Endodermal cell (in vitro differentiated cells): ENCODE data around the gene TBXA2R. TPM values are rescaled to one million over a fixed set of nuclear protein-coding genes. Genes with fewer than 3 reads are reported as not detected.

Source experiments
- DNase-seq: peaks from one replicate; pipeline ENCODE4 v3.0.0-alpha.2; 2017
- H3K27ac ChIP-seq: 2 replicates; pipeline ENCODE4 v1.5.1; 2013; ENCODE audit warnings: mild to moderate bottlenecking, low read depth, low read length, moderate library complexity
- H3K27me3 ChIP-seq: 2 replicates; pipeline ENCODE4 v1.6.1; 2013; ENCODE audit warnings: mild to moderate bottlenecking, low read length, moderate library complexity; ENCODE audit not compliant: insufficient read depth, control insufficient read depth, poor library complexity, severe bottlenecking
- H3K36me3 ChIP-seq: 2 replicates; pipeline ENCODE4 v1.7.0; 2013; ENCODE audit warnings: mild to moderate bottlenecking, low read length, moderate library complexity; ENCODE audit not compliant: control insufficient read depth, insufficient read depth
- H3K4me1 ChIP-seq: one replicate; pipeline ENCODE4 v1.7.0; 2013; ENCODE audit warnings: low read length; ENCODE audit not compliant: control insufficient read depth, insufficient read depth
- H3K4me3 ChIP-seq: 2 replicates; pipeline ENCODE4 v1.5.1; 2013; ENCODE audit warnings: mild to moderate bottlenecking, low read length, moderate library complexity
- H3K9ac ChIP-seq: 2 replicates; pipeline ENCODE4 v1.6.1; 2013; ENCODE audit warnings: mild to moderate bottlenecking, low read length, moderate library complexity; ENCODE audit not compliant: poor library complexity, severe bottlenecking; ENCODE audit errors: extremely low read depth
- H3K9me3 ChIP-seq: 2 replicates; pipeline ENCODE4 v1.6.1; 2013; ENCODE audit warnings: mild to moderate bottlenecking, low read length, moderate library complexity; ENCODE audit not compliant: control insufficient read depth
- H3K27ac Mint-ChIP-seq: 2 replicates; pipeline ENCODE4 v1.8.0; 2020; ENCODE audit warnings: mixed read lengths
- H3K27me3 Mint-ChIP-seq: 2 replicates; pipeline ENCODE4 v1.8.0; 2021; ENCODE audit warnings: mild to moderate bottlenecking, mixed read lengths; ENCODE audit not compliant: insufficient read depth
- H3K36me3 Mint-ChIP-seq: 2 replicates; pipeline ENCODE4 v1.8.0; 2020; ENCODE audit warnings: low read depth, mixed read lengths
- H3K4me1 Mint-ChIP-seq: 2 replicates; pipeline ENCODE4 v1.8.0; 2020; ENCODE audit warnings: mixed read lengths
- H3K4me3 Mint-ChIP-seq: 2 replicates; pipeline ENCODE4 v1.8.0; 2020; ENCODE audit warnings: mild to moderate bottlenecking, moderate library complexity, mixed read lengths
- H3K9me3 Mint-ChIP-seq: 2 replicates; pipeline ENCODE4 v1.8.0; 2020; ENCODE audit warnings: mild to moderate bottlenecking, mixed read lengths
- CTCF ChIP-seq: fragments of 200-600 bp; sonication (generic); conservative IDR thresholded peaks from 2 replicates; pipeline ENCODE4 v1.5.0; 2021; ENCODE audit warnings: antibody characterized with exemption, mild to moderate bottlenecking
- WGBS, 2 experiments: methylation state at CpG; one replicate each; pipeline versions ENCODE4 v1.1.5 to v1.1.7; 2013; ENCODE audit warnings: missing lambda C conversion rate in 2 of 2, mixed read lengths in 1 of 2; ENCODE audit not compliant: insufficient coverage in 1 of 2, insufficient read length in 1 of 2; 5-methylcytosine and 5-hydroxymethylcytosine counted together
- total RNA-seq, 2 donors: library from RNA; stranded (reverse); fragmentation: NEBNext Ultra II Directional in 1 of 2; extraction: Animal tissue kit (Norgen Biotek cat#: 25700) in 1 of 2; gene quantifications; 2 replicates in 1 of 2; 3 replicates in 1 of 2; pipeline ENCODE4 v1.2.1, GENCODE V29; 2021

TBXA2R gene
- total RNA-seq, 2 donors from 2014 or later: 0.29 to 0.42 TPM

- TF ChIP-seq CTCF: no peak
- no peak overlapping the region for H3K27ac ChIP-seq
- H3K9me3 ChIP-seq: no peaks in the 10 kb centered on the region
- peaks cover 2% of the 10 kb centered on the region for H3K36me3 ChIP-seq
- no peak overlapping the region for H3K9ac ChIP-seq
- no peak for DNase-seq
- no peak overlapping the region for H3K27ac Mint-ChIP-seq
- H3K4me1 Mint-ChIP-seq: peaks cover 7% of the 10 kb centered on the region
- no peak overlapping the region for H3K4me3 ChIP-seq
- no peak overlapping the region for H3K4me3 Mint-ChIP-seq
- 77 to 88% methylated on average over 10 to 11 of the region's 11 CpGs for WGBS, 2 experiments
- H3K27me3 Mint-ChIP-seq: peaks cover 60% of the 10 kb centered on the region
- peaks cover 29% of the 10 kb centered on the region for H3K27me3 ChIP-seq
- no peaks in the 10 kb centered on the region for H3K4me1 ChIP-seq
- no peaks in the 10 kb centered on the region for H3K9me3 Mint-ChIP-seq
- peaks cover 2% of the 10 kb centered on the region for H3K36me3 Mint-ChIP-seq
Measured at GRCh38 chr19:3580156-3580934, 26.3 kb downstream of the TBXA2R start.

- no peak overlapping the region for H3K4me3 Mint-ChIP-seq
- peaks cover 10% of the 10 kb centered on the region for H3K4me1 Mint-ChIP-seq
- no peak overlapping the region for H3K4me3 ChIP-seq
- H3K9ac ChIP-seq: no peak overlapping the region
- H3K27ac ChIP-seq: no peak overlapping the region
- no peak overlapping the region for H3K27ac Mint-ChIP-seq
- H3K9me3 ChIP-seq: no peaks in the 10 kb centered on the region
- WGBS, 2 experiments: 81 to 95% methylated on average over 10 to 17 of the region's 17 CpGs
- H3K4me1 ChIP-seq: no peaks in the 10 kb centered on the region
- no peaks in the 10 kb centered on the region for H3K9me3 Mint-ChIP-seq
- DNase-seq: no peak
- no peak for TF ChIP-seq CTCF
- H3K27me3 Mint-ChIP-seq: peaks cover 42% of the 10 kb centered on the region
- peaks cover 12% of the 10 kb centered on the region for H3K36me3 Mint-ChIP-seq
- H3K27me3 ChIP-seq: peaks cover 10% of the 10 kb centered on the region
- H3K36me3 ChIP-seq: peaks cover 8% of the 10 kb centered on the region
Measured at GRCh38 chr19:3578390-3578789, 28.3 kb downstream of the TBXA2R start.

GRCh38 chr19:3577723-3578344 lies 28.8 kb downstream of the TBXA2R start:
- Histone ChIP-seq H3K4me1 (no peaks in the 10 kb centered on the region), H3K9ac (no peak overlapping the region), H3K9me3 (no peaks in the 10 kb centered on the region), H3K27ac (no peak overlapping the region), H3K36me3 (peaks cover 8% of the 10 kb centered on the region), H3K4me3 (no peak overlapping the region), H3K27me3 (peaks cover 8% of the 10 kb centered on the region)
- peaks cover 10% of the 10 kb centered on the region for H3K4me1 Mint-ChIP-seq
- 42 to 68% methylated on average over 33 to 60 of the region's 60 CpGs for WGBS, 2 experiments
- H3K27me3 Mint-ChIP-seq: peaks cover 37% of the 10 kb centered on the region
- peak overlapping the region; percentile 59 for H3K4me3 Mint-ChIP-seq
- peak; percentile 89 for DNase-seq
- peaks cover 12% of the 10 kb centered on the region for H3K36me3 Mint-ChIP-seq
- no peak for TF ChIP-seq CTCF
- no peaks in the 10 kb centered on the region for H3K9me3 Mint-ChIP-seq
- no peak overlapping the region for H3K27ac Mint-ChIP-seq
